Measurements from ENCODE around the gene ILF3.
A peak's percentile ranks its signal among the peaks of the same experiment; 100 is the strongest.

Gene ILF3

DNA sequence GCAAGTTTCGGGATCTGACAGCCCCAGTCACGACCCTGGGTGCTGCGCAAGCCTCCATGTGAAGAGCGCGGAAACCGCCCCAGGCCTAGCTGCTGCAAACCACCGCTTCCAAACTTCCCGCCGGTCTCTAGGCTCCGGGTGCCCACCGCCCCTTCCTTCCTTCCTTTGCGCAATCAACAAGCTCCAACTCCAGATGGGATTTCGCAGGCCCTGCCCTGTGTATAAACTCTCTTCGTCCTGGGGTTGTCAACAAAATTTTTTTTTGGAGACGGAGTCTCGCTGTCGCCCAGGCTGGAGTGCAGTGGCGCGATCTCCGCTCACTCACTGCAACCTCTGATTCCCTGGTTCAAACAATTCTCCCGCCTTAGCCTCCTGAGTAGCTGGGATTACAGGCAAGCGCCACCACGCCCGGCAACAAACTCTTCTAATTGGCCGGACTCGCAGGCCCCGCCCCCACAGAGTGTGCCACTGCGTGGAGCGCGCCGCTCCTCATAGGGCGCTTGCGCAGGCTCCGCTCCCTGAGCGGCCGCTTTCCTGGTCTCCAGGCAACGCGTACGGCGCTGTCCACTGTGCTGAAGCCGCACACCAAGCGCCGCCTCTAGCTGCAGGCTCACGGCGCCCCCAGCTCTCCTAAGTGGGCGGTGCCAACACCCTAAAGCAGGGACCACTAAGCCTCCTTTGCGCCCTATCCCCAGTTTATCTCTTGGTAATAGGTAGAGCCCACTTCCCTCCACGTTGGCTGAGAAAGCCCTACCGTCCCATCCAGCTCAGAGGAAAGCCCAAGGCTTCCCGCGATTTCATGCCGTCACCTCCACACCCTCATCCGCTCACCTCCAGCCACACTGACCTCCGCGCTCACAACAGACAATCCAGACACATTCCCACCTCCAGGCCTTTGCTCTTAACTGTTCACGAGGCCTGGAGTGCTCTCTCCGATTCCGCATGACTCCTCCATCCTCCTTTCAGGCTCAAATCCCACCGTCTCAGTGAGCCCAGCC lies 41.6 kb downstream of the ILF3 start:
- peak; percentile 87 to 89 for DNase-seq (ENCODE audit: low read depth in 2 of 2)

DNA sequence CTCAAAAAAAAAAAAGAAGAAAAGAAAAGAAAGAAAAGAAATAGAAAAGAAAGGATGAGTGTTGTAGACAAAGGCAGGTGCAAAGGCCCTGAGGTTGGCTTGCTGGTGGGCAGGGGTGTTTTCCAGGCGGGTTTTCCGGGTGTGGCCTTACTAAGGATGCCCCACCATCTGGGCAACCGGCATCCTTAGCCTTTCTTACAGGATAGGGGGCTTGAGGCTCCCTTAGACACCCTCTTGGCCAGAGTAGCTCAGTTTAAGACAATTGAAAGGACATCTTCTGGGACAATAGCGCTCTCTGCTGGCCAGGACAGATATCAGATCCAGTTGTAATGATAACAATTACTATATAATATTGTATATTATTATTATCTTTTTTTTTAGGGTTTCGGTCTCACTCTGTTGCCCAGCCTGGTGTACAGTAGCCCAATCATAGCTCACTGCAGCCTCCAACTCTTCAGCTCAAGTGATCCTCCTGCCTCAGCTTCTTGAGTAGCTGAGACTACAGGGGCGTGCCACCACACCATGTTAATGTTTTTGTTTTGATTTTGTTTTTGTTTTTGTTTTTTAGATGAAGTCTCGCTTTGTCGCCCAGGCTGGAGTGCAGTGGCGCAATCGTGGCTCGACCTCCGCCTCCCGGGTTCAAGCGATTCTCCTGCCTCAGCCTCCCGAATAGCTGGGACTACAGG lies 45.6 kb downstream of the ILF3 start:
- peak; percentile 69 to 70 for DNase-seq (ENCODE audit: low read depth in 2 of 2)

DNA sequence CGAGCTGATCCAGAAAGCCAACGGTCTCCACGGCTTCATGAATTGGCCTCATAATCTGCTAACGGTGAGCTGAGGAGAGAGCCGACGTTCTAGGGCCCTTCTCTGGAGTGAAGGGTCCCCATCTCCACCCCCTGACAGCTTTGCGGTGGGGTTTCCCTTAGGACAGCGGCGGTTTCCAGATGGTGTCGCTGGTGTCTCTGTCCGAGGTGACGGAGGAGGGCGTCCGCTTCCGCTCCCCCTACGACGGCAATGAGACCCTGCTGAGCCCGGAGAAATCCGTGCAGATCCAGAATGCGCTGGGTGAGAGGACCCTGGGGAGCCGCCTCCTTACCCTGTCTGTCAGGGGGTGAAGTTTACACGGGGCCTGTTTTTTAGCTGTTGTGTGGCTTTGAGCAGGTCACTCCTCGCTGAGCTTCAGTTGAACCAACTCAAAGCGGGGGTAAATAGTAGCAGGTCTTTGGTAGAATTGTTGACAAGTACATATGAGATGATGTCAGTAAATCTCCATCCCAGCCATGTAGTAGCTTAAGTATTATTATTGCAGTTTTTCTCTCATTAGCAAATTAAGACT lies 47.9 kb downstream of the ILF3 start:
- DNase-seq (ENCODE audit: low read depth in 2 of 2): no peak

DNA sequence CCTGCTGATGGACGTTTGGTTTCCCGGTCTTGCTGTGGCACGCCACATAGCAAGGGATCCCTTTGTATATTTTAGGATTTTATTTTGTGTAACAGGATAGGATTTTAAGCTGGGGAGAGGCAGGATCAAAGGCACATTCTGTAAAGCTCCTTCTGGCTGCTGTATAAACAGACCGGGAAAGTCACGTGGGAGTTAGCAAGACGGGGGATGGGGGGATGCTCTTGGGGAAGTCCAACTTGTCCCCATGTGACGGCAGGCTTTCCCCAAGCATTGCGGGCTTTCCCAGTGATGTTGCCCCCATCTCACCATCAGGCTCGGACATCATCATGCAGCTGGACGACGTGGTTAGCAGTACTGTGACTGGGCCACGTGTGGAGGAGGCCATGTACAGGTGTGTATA lies 52.8 kb downstream of the ILF3 start:
- DNase-seq (ENCODE audit: low read depth in 2 of 2): no peak

DNA sequence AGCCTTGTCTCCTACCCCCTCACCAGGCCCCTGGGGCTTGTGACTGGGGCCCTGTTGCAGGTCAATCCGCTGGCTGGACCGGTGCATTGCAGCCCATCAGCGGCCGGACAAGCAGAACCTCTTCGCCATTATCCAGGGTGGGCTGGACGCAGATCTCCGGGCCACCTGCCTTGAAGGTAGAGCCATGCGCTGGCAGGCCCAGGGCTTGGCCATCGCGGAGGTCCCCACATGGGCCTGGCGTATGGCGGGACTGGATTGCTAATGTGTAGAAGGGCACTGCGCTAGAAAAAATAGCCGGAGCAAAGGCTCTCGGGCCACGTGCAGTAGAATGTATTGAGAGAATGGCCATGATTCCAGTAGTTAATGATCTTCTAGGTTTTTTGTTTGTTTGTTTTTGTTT lies 53.3 kb downstream of the ILF3 start:
- DNase-seq (ENCODE audit: low read depth in 2 of 2): no peak

DNA sequence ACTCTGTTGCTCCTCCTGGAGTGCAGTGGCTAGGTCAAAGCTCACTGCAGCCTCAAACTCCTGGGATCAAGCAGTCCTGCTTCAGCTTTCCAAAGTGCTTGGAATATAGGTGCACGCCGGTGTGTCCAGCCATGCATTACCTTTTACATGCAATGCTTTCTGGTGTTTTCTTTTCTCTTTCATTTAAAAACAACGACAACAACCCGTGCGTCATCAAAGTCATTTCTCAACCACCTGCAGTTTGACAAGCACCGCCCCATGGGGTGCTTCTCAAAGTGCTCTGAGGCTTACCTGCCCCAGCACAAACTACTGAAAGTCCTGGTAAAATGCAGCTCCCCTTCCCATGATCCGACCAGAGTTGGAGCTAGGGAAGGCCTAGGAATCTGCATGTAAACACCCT lies 54.1 kb downstream of the ILF3 start:
- DNase-seq (ENCODE audit: low read depth in 2 of 2): no peak

DNA sequence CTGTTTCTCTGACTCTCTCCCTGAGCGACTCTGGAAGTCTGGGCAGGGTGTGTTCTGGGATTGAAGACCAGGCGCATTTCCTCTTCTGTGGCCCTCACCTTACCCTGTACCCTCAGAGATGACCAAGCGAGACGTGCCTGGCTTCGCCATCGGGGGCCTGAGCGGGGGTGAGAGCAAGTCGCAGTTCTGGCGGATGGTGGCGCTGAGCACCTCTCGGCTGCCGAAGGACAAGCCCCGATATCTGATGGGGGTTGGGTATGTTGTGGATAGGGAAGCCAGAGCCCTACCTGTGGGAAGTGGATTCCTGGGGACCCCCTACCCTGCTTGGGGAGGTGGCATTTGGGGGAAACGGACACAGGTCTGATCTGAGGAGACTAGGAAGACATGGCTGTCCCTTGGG lies 57.9 kb downstream of the ILF3 start:
- DNase-seq (ENCODE audit: low read depth in 2 of 2): no peak

DNA sequence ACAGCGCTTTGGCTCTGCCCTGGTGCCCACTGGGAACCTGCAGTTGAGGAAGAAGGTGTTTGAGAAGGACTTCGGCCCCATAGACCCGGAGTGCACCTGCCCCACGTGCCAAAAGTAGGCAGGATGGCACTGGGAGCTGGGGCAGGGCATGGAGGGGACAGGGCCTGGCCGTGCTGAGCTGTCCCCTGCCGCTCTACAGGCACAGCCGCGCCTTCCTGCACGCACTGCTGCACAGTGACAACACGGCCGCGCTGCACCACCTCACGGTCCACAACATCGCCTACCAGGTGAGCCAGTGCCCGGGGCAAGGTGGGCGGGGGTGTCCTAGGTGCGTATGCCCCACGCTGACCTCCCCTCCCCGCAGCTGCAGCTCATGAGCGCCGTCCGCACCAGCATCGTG lies 58.6 kb downstream of the ILF3 start:
- no peak for DNase-seq (ENCODE audit: low read depth in 2 of 2)

DNA sequence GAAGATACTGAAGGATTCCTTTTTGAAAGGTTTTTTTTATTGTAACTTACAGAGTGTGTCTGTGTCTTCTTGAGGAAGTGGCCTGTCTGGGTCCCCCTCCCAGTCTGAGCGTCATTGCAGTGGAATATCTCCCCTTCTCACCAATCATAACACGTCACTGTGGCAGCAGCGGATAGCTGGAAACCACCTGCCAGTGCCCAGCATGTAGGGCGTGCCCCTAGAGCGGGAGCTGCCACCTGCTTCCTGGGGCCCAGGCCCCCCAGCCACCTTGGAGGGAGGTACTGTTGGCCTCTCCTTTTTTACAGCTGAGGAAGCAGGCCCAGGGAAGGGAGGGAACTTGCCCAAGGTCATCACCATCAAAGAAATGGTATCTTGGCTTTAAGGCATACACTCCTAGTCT lies 59.2 kb downstream of the ILF3 start:
- DNase-seq (ENCODE audit: low read depth in 2 of 2): no peak

DNA sequence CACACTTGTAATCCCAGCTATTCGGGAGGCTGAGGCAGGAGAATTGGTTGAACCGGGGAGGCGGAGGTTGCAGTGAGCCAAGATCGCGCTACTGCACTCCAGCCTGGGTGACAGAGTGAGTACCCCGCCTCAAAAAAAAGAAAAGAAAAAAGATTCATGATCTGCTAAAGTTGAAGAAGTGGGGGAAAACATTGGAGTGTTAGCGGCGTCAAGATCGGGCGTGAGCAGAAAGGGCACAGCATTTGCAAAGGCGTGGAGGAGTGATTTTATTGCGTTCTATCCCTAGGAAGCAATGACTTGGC lies 62.9 kb downstream of the ILF3 start:
- DNase-seq (ENCODE audit: low read depth in 2 of 2): no peak

DNA sequence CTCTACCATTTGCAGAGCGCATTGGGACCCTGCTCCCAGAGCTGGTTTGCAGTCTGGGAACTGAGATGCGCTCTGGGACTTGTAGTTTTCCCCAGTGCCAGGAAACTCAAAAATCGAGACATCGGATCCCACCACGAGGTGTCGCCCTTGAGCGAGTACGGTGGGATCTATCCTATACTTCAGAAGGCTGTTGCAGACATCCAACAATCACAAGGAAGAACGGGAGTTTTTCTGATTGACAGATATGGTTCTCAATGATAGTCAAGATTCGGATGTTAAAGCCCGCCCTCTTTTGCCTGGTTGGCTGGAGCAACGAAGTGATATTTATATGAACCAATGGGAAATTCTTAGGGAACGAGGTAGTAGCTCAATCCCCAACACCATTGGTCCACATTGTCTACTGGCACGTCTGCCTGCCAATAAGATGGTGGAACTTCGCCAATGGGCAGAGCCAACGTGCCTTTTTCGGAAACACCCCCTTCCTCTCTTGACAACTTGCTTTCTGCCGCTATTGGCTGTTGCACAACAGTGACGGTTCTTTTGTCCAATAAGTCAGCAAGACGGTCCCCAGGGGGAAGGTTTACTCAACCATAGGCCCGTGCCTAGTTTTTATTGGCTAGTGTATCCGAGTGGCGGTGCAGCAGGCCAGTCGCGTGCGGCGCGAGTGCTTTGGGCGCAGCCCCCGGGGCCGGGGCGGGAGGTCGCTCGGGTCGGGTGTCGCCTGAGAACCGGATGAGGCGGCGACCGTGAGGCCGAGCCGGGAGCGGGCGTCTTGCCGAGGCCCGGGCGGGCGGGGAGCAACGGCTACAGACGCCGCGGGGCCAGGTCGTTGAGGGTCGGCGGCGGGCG lies 63.4 kb downstream of the ILF3 start, which contains the start of gene DNM2:
Gene DNM2 (plus strand): TSS at position 724 of the 849 bp plus-strand sequence. CDS start 164 bp downstream, outside the sequence.
- peak; percentile 95 to 97 for DNase-seq (ENCODE audit: low read depth in 2 of 2)

DNA sequence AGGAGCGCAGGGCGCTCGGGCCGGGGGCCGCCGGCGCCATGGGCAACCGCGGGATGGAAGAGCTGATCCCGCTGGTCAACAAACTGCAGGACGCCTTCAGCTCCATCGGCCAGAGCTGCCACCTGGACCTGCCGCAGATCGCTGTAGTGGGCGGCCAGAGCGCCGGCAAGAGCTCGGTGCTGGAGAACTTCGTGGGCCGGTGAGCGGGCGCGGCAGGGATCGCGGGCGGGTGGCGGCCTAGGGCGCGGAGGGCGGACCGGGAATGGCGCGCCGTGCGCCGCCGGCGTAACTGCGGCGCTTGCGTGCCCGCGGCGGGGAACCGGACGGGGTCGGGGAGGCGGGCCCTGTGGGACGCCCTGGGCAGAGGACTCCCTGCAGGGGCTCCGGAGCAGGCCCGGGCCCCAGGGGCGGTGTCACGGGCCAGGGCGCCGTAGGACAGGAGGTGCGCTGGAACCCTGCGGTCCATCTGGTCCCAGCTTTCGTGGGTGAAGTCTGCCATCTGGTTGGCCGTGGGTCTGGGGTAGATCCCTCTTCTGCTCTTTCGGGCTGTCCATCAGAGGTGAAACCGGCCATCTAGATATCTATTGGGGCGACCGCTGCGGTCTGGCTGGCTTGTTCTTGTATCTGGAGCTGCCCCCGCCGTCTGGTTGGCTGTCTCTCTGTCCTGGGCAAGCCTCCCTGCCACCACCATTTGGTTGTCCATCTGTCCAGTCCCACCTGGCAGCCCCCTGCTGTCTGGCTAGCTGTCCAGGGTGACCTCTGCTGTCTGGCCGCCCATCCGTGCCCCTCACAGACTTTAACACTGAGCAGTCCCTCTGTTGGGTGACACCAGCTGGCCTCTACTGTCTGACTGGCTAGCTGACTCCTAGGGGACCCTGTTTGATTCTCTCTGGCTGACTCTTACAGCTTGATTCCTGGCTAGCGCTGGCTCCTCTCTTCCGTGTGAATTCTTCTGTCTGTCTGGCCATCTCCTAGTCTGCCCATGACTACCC lies 64.4 kb downstream of the ILF3 start:
- peak; percentile 46 to 49 for DNase-seq (ENCODE audit: low read depth in 2 of 2)

DNA sequence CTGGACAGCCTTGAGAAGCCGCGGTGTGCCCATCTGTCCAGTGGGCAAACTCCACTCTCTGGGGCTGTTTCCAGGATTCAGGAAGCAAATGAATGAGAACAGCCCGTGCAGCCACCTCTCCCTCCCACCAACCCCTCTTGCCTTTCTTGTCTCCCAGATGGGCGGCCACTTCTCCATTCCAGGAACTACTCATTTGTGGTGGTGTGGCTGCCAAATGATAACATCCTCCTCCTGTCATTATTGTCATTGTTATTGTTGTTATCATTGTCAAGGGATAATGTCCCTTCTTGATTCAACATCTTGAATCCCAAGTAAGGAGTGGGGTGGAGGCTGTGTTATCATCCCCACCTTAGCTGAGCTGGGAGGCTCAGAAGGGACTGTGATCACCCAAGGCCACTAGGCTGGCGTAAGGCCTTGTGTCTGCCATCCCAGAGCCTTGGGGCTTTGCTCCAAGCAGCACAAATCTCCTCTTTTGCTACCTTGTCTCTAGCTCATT lies 65.4 kb downstream of the ILF3 start:
- DNase-seq (ENCODE audit: low read depth in 2 of 2): no peak

DNA sequence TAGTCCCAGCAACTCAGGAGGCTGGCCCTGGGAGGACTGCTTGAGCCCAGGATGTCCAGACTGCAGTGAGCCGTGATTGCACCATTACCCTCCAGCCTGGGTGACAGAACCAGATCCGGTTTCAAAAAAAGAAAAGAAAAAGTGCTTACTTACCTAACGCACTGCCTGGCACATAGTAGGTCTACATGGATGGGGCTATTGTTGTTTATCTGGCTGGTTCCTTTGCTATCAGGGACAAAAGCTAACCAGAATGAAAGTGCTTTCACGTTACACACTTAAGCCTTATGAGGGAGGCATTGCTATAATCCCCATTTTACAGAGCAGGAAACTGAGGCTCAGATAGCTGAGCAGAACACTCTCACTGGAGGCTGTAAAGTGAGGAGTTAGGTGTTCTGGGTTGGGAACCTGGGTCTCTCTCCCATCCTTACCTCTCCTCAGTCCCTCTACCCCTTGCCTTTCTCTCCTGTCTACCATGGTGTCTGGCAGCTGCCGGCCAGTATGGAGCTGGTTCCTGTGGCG lies 66.5 kb downstream of the ILF3 start:
- DNase-seq (ENCODE audit: low read depth in 2 of 2): no peak

DNA sequence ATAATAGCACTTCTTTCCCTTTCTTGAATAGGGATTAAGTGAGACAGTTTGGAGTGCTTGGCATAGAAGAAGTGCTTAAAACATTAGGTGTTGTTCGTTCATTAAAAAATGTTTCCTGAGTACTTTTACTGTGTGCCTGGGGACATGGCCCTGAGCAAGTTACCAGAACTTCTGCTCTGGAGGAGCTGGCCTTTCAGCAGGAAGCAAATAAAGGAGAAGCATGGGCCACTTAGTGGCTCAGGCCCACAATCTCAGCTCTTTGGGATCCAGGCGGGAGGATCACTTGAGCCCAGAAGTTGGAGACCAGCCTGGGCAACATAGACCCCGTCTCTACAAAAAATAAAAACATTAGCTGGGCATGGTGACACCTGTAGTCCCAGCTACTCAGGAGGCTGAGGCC lies 69.4 kb downstream of the ILF3 start:
- no peak for DNase-seq (ENCODE audit: low read depth in 2 of 2)

DNA sequence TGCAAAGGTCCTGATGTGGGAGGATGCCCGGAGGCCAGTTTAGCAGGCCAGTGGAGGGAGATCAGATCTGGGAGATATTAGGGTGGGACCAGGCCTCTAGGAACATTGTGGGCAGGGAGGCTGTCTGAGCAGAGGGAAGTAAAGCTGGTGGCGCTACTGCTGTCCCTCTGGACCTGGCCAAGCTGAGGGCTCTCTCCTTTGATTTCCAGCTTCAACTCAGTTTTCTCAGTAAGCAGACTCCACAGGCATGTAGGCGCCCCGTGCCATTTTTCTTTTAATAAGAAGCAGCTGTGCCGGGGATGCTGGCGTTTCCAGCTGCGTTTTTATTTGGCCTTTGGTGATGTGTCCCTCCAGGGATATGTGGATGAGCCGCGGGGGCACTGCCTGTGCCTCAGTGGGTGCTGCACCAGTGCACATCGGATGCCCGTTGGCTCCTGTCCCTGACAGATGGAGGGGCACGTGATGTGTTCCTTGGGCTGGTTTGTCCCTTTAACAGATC lies 70.5 kb downstream of the ILF3 start:
- DNase-seq (ENCODE audit: low read depth in 2 of 2): no peak

DNA sequence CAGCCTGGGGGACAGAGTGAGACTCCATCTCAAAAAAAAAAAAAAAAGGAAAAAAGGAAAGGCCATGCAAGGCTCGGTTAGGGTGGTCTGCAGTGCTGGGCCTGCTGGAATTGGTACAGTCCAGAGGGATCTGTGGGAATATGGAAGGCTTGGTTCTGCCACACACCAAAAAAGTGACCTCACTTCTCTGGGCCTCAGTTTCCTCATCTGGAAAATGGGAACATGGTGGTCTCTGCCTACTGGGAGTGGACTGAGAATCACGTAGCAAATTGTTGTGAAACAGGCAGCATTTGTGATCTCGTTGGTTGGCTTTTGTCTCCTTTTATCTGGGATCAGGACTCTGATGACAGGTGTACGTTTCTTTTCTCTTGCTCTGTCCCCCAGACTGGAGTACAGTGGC lies 71.3 kb downstream of the ILF3 start:
- DNase-seq (ENCODE audit: low read depth in 2 of 2): no peak

DNA sequence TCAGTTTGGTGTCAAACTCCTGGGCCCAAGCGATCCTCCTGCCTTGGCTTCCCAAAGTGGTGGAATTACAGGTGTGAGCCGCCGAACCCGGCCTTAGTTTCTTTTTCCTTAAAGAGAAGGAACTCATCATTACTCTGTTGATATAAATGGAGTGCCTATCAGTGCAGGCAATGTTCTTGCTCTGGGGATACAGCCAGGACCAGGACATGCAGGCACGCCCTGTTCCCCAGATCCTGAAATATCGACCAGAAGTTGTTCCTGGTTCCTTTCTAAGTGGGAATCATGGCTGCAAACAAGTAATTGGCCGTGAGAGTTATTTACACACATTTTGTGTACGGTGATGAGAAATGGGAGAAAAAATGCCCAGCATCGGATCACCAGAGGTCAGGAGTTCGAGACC lies 72.1 kb downstream of the ILF3 start:
- DNase-seq (ENCODE audit: low read depth in 2 of 2): no peak

DNA sequence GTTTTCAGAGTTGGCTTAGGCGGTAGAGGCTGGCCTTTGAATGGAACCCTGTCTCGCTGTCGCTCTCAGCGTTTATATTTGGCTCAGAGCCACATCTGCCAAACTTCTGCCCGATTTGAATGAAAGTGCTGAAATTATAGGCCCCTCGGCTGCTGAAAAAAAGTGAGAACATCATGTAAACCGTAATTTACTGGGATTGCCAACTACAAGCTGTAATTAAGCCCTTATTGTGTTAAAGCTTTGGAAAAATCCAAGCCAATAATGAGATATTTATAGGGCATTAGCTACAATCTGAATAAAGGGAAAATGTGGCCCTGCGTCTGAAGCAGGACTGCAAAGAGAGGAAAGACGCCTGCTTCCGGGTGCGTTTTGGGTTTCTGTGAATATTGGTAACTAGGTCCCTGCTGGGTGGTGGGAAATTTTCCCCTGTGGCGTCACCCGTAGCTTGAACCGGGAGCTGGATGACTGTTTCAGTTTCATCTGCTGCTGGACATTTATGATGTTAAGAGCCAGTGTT lies 73.6 kb downstream of the ILF3 start:
- DNase-seq (ENCODE audit: low read depth in 2 of 2): no peak

DNA sequence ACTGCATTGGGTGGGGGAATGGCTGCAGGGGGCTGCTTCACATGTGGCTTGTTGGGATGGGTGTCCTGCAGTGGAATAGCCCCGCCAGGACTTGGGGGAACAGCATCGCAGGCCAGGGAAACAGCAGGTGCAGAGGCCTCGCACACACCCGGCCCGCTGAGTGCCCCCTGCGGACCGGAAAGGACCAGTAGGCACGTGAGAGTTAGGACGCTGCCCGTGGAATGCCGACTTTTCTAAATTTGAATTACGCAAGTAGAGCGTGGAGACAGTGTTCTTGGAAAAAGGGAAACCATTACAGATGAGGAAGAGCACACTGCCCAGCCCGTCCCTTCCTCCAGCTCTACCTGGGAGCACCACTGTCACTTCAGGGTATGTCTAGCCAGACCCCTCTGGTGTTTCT lies 75.3 kb downstream of the ILF3 start:
- no peak for DNase-seq (ENCODE audit: low read depth in 2 of 2)

Measured in stimulated activated CD4-positive, alpha-beta T cell treated with anti-CD3 and anti-CD28 coated beads, Interleukin-4, amount 100 ng/mL, for 48 hours (primary cell).